Measurements from ENCODE around the gene NDUFAF4.

The NDUFAF4 gene

GRCh38 chr6:96925290-96925687, 27.6 kb upstream of the NDUFAF4 start:
- Histone ChIP-seq H3K27me3 (ENCODE audit: control insufficient read depth, insufficient read depth, low read length) (peaks cover 7% of the 10 kb centered on the region), H3K4me3 (ENCODE audit: low read depth, low read length) (peak overlapping the region; percentile 95), H3K9ac (ENCODE audit: low read depth, low read length) (no peak overlapping the region), H3K4me1 (ENCODE audit: control insufficient read depth, insufficient read depth, low read length) (peaks cover 3% of the 10 kb centered on the region), H3K9me3 (ENCODE audit: control insufficient read depth, insufficient read depth, low read length) (no peaks in the 10 kb centered on the region), H3K36me3 (ENCODE audit: control insufficient read depth, insufficient read depth, low read length) (no peaks in the 10 kb centered on the region)

- peak overlapping the region; percentile 89 for H3K9ac ChIP-seq (ENCODE audit: low read depth, low read length)
- H3K4me3 ChIP-seq (ENCODE audit: low read depth, low read length), result peak overlapping the region; percentile 75
- H3K36me3 ChIP-seq (ENCODE audit: control insufficient read depth, insufficient read depth, low read length), result no peaks in the 10 kb centered on the region
- H3K27me3 ChIP-seq (ENCODE audit: control insufficient read depth, insufficient read depth, low read length), result peaks cover 7% of the 10 kb centered on the region
- H3K9me3 ChIP-seq (ENCODE audit: control insufficient read depth, insufficient read depth, low read length), result no peaks in the 10 kb centered on the region
- peaks cover 3% of the 10 kb centered on the region for H3K4me1 ChIP-seq (ENCODE audit: control insufficient read depth, insufficient read depth, low read length)
These were observed 26.3 kb upstream of the NDUFAF4 start for GRCh38 chr6:96923871-96924493.

GRCh38 chr6:96923400-96923799, 25.7 kb upstream of the NDUFAF4 start:
- H3K9ac ChIP-seq (ENCODE audit: low read depth, low read length), result no peak overlapping the region
- H3K9me3 ChIP-seq (ENCODE audit: control insufficient read depth, insufficient read depth, low read length), result no peaks in the 10 kb centered on the region
- H3K4me3 ChIP-seq (ENCODE audit: low read depth, low read length), result peak overlapping the region; percentile 75
- peaks cover 3% of the 10 kb centered on the region for H3K4me1 ChIP-seq (ENCODE audit: control insufficient read depth, insufficient read depth, low read length)
- H3K36me3 ChIP-seq (ENCODE audit: control insufficient read depth, insufficient read depth, low read length), result no peaks in the 10 kb centered on the region
- peaks cover 7% of the 10 kb centered on the region for H3K27me3 ChIP-seq (ENCODE audit: control insufficient read depth, insufficient read depth, low read length)

GRCh38 chr6:96917098-96917497, 19.4 kb upstream of the NDUFAF4 start:
- H3K27me3 ChIP-seq (ENCODE audit: control insufficient read depth, insufficient read depth, low read length), result no peaks in the 10 kb centered on the region
- no peak overlapping the region for H3K9ac ChIP-seq (ENCODE audit: low read depth, low read length)

GRCh38 chr6:96913621-96914020, 15.9 kb upstream of the NDUFAF4 start:
- no peaks in the 10 kb centered on the region for H3K4me1 ChIP-seq (ENCODE audit: control insufficient read depth, insufficient read depth, low read length)
- H3K4me3 ChIP-seq (ENCODE audit: low read depth, low read length), result no peak overlapping the region
- no peaks in the 10 kb centered on the region for H3K36me3 ChIP-seq (ENCODE audit: control insufficient read depth, insufficient read depth, low read length)
- no peaks in the 10 kb centered on the region for H3K9me3 ChIP-seq (ENCODE audit: control insufficient read depth, insufficient read depth, low read length)
- H3K27me3 ChIP-seq (ENCODE audit: control insufficient read depth, insufficient read depth, low read length), result no peaks in the 10 kb centered on the region
- H3K9ac ChIP-seq (ENCODE audit: low read depth, low read length), result no peak overlapping the region

More at GRCh38 chr6:96917098-96917497, 19.4 kb upstream of the NDUFAF4 start:
- H3K9me3 ChIP-seq (ENCODE audit: control insufficient read depth, insufficient read depth, low read length), result no peaks in the 10 kb centered on the region
- no peaks in the 10 kb centered on the region for H3K36me3 ChIP-seq (ENCODE audit: control insufficient read depth, insufficient read depth, low read length)
- no peak overlapping the region for H3K4me3 ChIP-seq (ENCODE audit: low read depth, low read length)
- no peaks in the 10 kb centered on the region for H3K4me1 ChIP-seq (ENCODE audit: control insufficient read depth, insufficient read depth, low read length)

- H3K9ac ChIP-seq (ENCODE audit: low read depth, low read length), result no peak overlapping the region
- no peaks in the 10 kb centered on the region for H3K9me3 ChIP-seq (ENCODE audit: control insufficient read depth, insufficient read depth, low read length)
- no peak overlapping the region for H3K4me3 ChIP-seq (ENCODE audit: low read depth, low read length)
- no peaks in the 10 kb centered on the region for H3K36me3 ChIP-seq (ENCODE audit: control insufficient read depth, insufficient read depth, low read length)
- H3K4me1 ChIP-seq (ENCODE audit: control insufficient read depth, insufficient read depth, low read length), result no peaks in the 10 kb centered on the region
- no peaks in the 10 kb centered on the region for H3K27me3 ChIP-seq (ENCODE audit: control insufficient read depth, insufficient read depth, low read length)
These were observed 14.1 kb upstream of the NDUFAF4 start for GRCh38 chr6:96911751-96912150.

GRCh38 chr6:96911171-96911570, 13.5 kb upstream of the NDUFAF4 start:
- no peaks in the 10 kb centered on the region for H3K36me3 ChIP-seq (ENCODE audit: control insufficient read depth, insufficient read depth, low read length)
- H3K27me3 ChIP-seq (ENCODE audit: control insufficient read depth, insufficient read depth, low read length), result no peaks in the 10 kb centered on the region
- H3K9ac ChIP-seq (ENCODE audit: low read depth, low read length), result no peak overlapping the region
- no peaks in the 10 kb centered on the region for H3K4me1 ChIP-seq (ENCODE audit: control insufficient read depth, insufficient read depth, low read length)
- H3K9me3 ChIP-seq (ENCODE audit: control insufficient read depth, insufficient read depth, low read length), result no peaks in the 10 kb centered on the region
- no peak overlapping the region for H3K4me3 ChIP-seq (ENCODE audit: low read depth, low read length)

GRCh38 chr6:96909811-96910210, 12.1 kb upstream of the NDUFAF4 start:
- Histone ChIP-seq H3K9me3 (ENCODE audit: control insufficient read depth, insufficient read depth, low read length) (no peaks in the 10 kb centered on the region), H3K4me3 (ENCODE audit: low read depth, low read length) (no peak overlapping the region), H3K27me3 (ENCODE audit: control insufficient read depth, insufficient read depth, low read length) (no peaks in the 10 kb centered on the region), H3K36me3 (ENCODE audit: control insufficient read depth, insufficient read depth, low read length) (no peaks in the 10 kb centered on the region), H3K4me1 (ENCODE audit: control insufficient read depth, insufficient read depth, low read length) (no peaks in the 10 kb centered on the region), H3K9ac (ENCODE audit: low read depth, low read length) (no peak overlapping the region)

- Histone ChIP-seq H3K9me3 (ENCODE audit: control insufficient read depth, insufficient read depth, low read length) (no peaks in the 10 kb centered on the region), H3K27me3 (ENCODE audit: control insufficient read depth, insufficient read depth, low read length) (no peaks in the 10 kb centered on the region), H3K4me1 (ENCODE audit: control insufficient read depth, insufficient read depth, low read length) (no peaks in the 10 kb centered on the region), H3K4me3 (ENCODE audit: low read depth, low read length) (no peak overlapping the region), H3K9ac (ENCODE audit: low read depth, low read length) (no peak overlapping the region), H3K36me3 (ENCODE audit: control insufficient read depth, insufficient read depth, low read length) (no peaks in the 10 kb centered on the region)
These were observed 9.8 kb upstream of the NDUFAF4 start for GRCh38 chr6:96907498-96907897.

- no peaks in the 10 kb centered on the region for H3K27me3 ChIP-seq (ENCODE audit: control insufficient read depth, insufficient read depth, low read length)
- H3K4me3 ChIP-seq (ENCODE audit: low read depth, low read length), result no peak overlapping the region
- H3K9ac ChIP-seq (ENCODE audit: low read depth, low read length), result no peak overlapping the region
- H3K4me1 ChIP-seq (ENCODE audit: control insufficient read depth, insufficient read depth, low read length), result no peaks in the 10 kb centered on the region
- H3K36me3 ChIP-seq (ENCODE audit: control insufficient read depth, insufficient read depth, low read length), result no peaks in the 10 kb centered on the region
- H3K9me3 ChIP-seq (ENCODE audit: control insufficient read depth, insufficient read depth, low read length), result no peaks in the 10 kb centered on the region
These were observed 3.2 kb upstream of the NDUFAF4 start for GRCh38 chr6:96900873-96901272.

- H3K4me1 ChIP-seq (ENCODE audit: control insufficient read depth, insufficient read depth, low read length), result no peaks in the 10 kb centered on the region
- no peaks in the 10 kb centered on the region for H3K27me3 ChIP-seq (ENCODE audit: control insufficient read depth, insufficient read depth, low read length)
- no peak overlapping the region for H3K9ac ChIP-seq (ENCODE audit: low read depth, low read length)
- no peaks in the 10 kb centered on the region for H3K9me3 ChIP-seq (ENCODE audit: control insufficient read depth, insufficient read depth, low read length)
- H3K4me3 ChIP-seq (ENCODE audit: low read depth, low read length), result no peak overlapping the region
- no peaks in the 10 kb centered on the region for H3K36me3 ChIP-seq (ENCODE audit: control insufficient read depth, insufficient read depth, low read length)
These were observed 1.8 kb upstream of the NDUFAF4 start for GRCh38 chr6:96899451-96899998.

- peak overlapping the region; percentile 70 for H3K4me3 ChIP-seq (ENCODE audit: low read depth, low read length)
These were observed 1.3 kb upstream of the NDUFAF4 start for GRCh38 chr6:96899019-96899418.

More at GRCh38 chr6:96899019-96899418, 1.3 kb upstream of the NDUFAF4 start:
- Histone ChIP-seq H3K27me3 (ENCODE audit: control insufficient read depth, insufficient read depth, low read length) (no peaks in the 10 kb centered on the region), H3K4me1 (ENCODE audit: control insufficient read depth, insufficient read depth, low read length) (no peaks in the 10 kb centered on the region), H3K36me3 (ENCODE audit: control insufficient read depth, insufficient read depth, low read length) (peaks cover 3% of the 10 kb centered on the region), H3K9ac (ENCODE audit: low read depth, low read length) (no peak overlapping the region), H3K9me3 (ENCODE audit: control insufficient read depth, insufficient read depth, low read length) (no peaks in the 10 kb centered on the region)

Measured in iPS-15b (cell line).